Sigmoid colon (tissue), 7 donors: Measurements from ENCODE around the gene CHCHD4. TPM values are rescaled to one million over a fixed set of nuclear protein-coding genes. Genes with fewer than 3 reads are reported as not detected.

Experiments used
- DNase-seq: peaks from one replicate; pipeline ENCODE4 v3.0.0-alpha.2; 2019
- H3K27ac ChIP-seq, 4 donors: fragments of 200-600 bp; sonication (generic); one replicate each; pipeline ENCODE4 v1.5.1; 2016 to 2019; ENCODE audit warnings: mild to moderate bottlenecking in 1 of 4
- H3K27me3 ChIP-seq, 3 donors: fragments of 200-600 bp; sonication (generic); one replicate each; pipeline ENCODE4 v1.5.1; 2019; ENCODE audit warnings: mild to moderate bottlenecking in 1 of 3
- H3K36me3 ChIP-seq, 4 donors: fragments of 200-600 bp; sonication (generic); one replicate each; pipeline ENCODE4 v1.5.1; 2016 to 2019
- H3K4me1 ChIP-seq, 4 donors: fragments of 200-600 bp; sonication (generic); one replicate each; pipeline ENCODE4 v1.5.1; 2017 to 2019
- H3K4me3 ChIP-seq, 4 donors: fragments of 200-600 bp; sonication (generic); one replicate each; pipeline ENCODE4 v1.5.1; 2017 to 2019; ENCODE audit warnings: mild to moderate bottlenecking in 2 of 4, moderate library complexity in 1 of 4
- H3K9me3 ChIP-seq, 4 donors: fragments of 200-600 bp in 3 of 4; sonication (generic) in 3 of 4; one replicate each; pipeline versions ENCODE4 v1.5.1 to v1.6.1; 2013 to 2019
- CTCF ChIP-seq, 4 experiments: fragments of 450-650 bp in 3 of 4; fragments of 200-600 bp in 1 of 4; IDR thresholded peaks; one replicate each; pipeline ENCODE4 v1.5.1; 2016 to 2019; ENCODE audit warnings: antibody characterized with exemption in 4 of 4, mild to moderate bottlenecking in 3 of 4, moderate library complexity in 2 of 4
- EP300 ChIP-seq, 4 donors: sonication (generic); formaldehyde crosslinking; IDR thresholded peaks; one replicate each; pipeline ENCODE4 v1.6.1; 2017; ENCODE audit warnings: antibody characterized with exemption in 4 of 4
- POLR2A ChIP-seq, 2 donors: fragments of 450-650 bp; IDR thresholded peaks; one replicate each; pipeline ENCODE4 v1.6.1; 2016; ENCODE audit warnings: antibody characterized with exemption in 2 of 2, mild to moderate bottlenecking in 2 of 2, moderate library complexity in 2 of 2
- POLR2AphosphoS5 ChIP-seq, 4 donors: sonication (generic); formaldehyde crosslinking; IDR thresholded peaks; one replicate each; pipeline ENCODE4 v1.6.1; 2017; ENCODE audit warnings: antibody characterized with exemption in 4 of 4
- WGBS, 2 donors: extraction: QIAGEN DNeasy Blood & Tissue Kit; methylation state at CpG; one replicate each; pipeline ENCODE4 v1.1.7; 2013; 5-methylcytosine and 5-hydroxymethylcytosine counted together
- intact Hi-C: fragments of 100-400 bp; cut with DNase I; formaldehyde crosslinking; loops from one replicate; pipeline ENCODE4 v1.15.1; 2023
- polyA plus RNA-seq, 3 donors: library from polyadenylated mRNA; stranded (reverse); fragments of 200-250 nt; gene quantifications; one replicate each; pipeline ENCODE4 v1.2.3, GENCODE V29; 2013
- total RNA-seq, 4 donors: library from RNA; depleted of rRNA; stranded (reverse); fragments of >200 nt; gene quantifications; one replicate each; pipeline ENCODE4 v1.1.0, GENCODE V29; 2016
- donor health status: healthy with polysubstance abuse.
- donor health status: Bipolar disorder and iron deficiency.
- donor health status: healthy.

The CHCHD4 gene
- total and polyA plus RNA-seq, 7 donors, result 13.0 to 33.8 (median 20.9) TPM

- WGBS, 2 donors, result 90 to 95% methylated on average over 14 of the region's 14 CpGs
- no peaks in the 10 kb centered on the region for H3K9me3 ChIP-seq
- H3K36me3 ChIP-seq, result peaks cover 23 to 88% (median 39%) of the 10 kb centered on the region in 4 donors
- peaks cover 0 to 32% (median 20%) of the 10 kb centered on the region in 4 donors for H3K4me1 ChIP-seq
- DNase-seq, result no peak
- no peak overlapping the region for H3K4me3 ChIP-seq
- no peak overlapping the region for H3K27ac ChIP-seq
- intact Hi-C loops, result no loop called here
- H3K27me3 ChIP-seq, result no peaks in the 10 kb centered on the region
- TF ChIP-seq CTCF (IDR thresholded peaks at IDR 0.05), result no peak
- TF ChIP-seq POLR2AphosphoS5 (IDR thresholded peaks at IDR 0.05), result no peak
- TF ChIP-seq POLR2A (IDR thresholded peaks at IDR 0.05), result no peak
- TF ChIP-seq EP300 (IDR thresholded peaks at IDR 0.05), result no peak
These were observed 14.4 kb upstream of the CHCHD4 start for GRCh38 chr3:14138878-14139655.

DNA sequence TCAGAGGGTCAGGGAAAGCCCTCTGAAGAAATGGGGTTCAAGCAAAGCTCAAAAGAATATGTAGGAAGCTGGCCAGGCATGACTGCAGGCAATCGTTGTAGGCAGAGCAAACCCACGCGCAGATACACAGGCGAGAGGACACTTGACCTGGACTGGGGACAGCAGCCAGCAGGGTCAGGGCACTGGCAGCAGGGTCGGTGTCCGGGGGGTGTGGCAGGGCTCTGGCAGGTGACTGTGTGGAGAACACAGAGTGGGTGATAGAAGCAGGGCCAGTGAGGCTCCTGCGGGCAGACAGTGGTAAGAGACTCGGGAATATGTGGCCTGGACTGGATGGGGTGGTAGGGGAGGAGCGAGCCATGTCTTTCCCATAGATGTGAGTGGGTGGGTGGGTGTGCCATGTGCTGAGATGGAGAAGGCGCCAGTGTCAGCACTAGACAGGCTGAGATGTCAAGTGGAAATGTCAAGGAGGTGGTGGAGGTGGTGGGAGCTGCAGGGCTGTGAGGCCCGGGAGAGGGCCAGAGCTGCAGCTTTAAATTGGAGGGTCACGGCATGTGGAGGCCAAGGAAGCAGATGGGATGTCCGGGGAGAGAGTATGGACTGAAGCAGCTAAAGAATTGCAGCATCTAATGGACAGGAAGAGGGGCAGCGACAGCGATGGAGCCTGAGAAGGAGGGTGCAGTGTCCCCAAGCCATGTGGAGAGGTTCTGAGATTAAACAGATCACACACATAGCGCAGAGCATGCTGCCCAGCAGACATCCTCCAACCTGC is 13.6 kb upstream of the CHCHD4 start:
- intact Hi-C loops, result no loop called here
- Histone ChIP-seq H3K4me3 (no peak overlapping the region), H3K4me1 (peaks cover 0 to 24% (median 12%) of the 10 kb centered on the region in 4 donors), H3K9me3 (no peaks in the 10 kb centered on the region), H3K27ac (no peak overlapping the region), H3K27me3 (no peaks in the 10 kb centered on the region), H3K36me3 (peaks cover 31 to 96% (median 47%) of the 10 kb centered on the region in 4 donors)
- no peak for DNase-seq
- WGBS, 2 donors, result 95% methylated on average over 16 of the region's 16 CpGs
- TF ChIP-seq EP300 (IDR thresholded peaks at IDR 0.05), result no peak
- no peak for TF ChIP-seq POLR2AphosphoS5 (IDR thresholded peaks at IDR 0.05)
- TF ChIP-seq POLR2A (IDR thresholded peaks at IDR 0.05), result no peak
- no peak for TF ChIP-seq CTCF (IDR thresholded peaks at IDR 0.05)

GRCh38 chr3:14137445-14137844 is 12.8 kb upstream of the CHCHD4 start:
- 77 to 79% methylated on average over 3 of the region's 3 CpGs for whole genome bisulfite sequencing, 2 donors
- DNase-seq, result no peak
- Histone ChIP-seq H3K36me3 (peaks cover 39 to 100% (median 55%) of the 10 kb centered on the region in 4 donors), H3K27me3 (no peaks in the 10 kb centered on the region), H3K4me1 (peaks cover 0 to 17% (median 4%) of the 10 kb centered on the region in 4 donors), H3K27ac (peak overlapping the region in 2 of 4 donors; percentile 27 to 63), H3K9me3 (no peaks in the 10 kb centered on the region), H3K4me3 (no peak overlapping the region)
- TF ChIP-seq EP300 (IDR thresholded peaks at IDR 0.05) (no peak), POLR2A (IDR thresholded peaks at IDR 0.05) (no peak), POLR2AphosphoS5 (IDR thresholded peaks at IDR 0.05) (no peak), CTCF (IDR thresholded peaks at IDR 0.05) (no peak)
- intact Hi-C loops, result no loop called here

GRCh38 chr3:14137004-14137403 is 12.3 kb upstream of the CHCHD4 start:
- Histone ChIP-seq H3K27me3 (no peaks in the 10 kb centered on the region), H3K4me3 (no peak overlapping the region), H3K4me1 (peaks cover 0 to 17% (median 3%) of the 10 kb centered on the region in 4 donors), H3K9me3 (no peaks in the 10 kb centered on the region), H3K36me3 (peaks cover 41 to 100% (median 59%) of the 10 kb centered on the region in 4 donors), H3K27ac (peak overlapping the region in 2 of 4 donors; percentile 27 to 63)
- no peak for DNase-seq
- TF ChIP-seq CTCF (IDR thresholded peaks at IDR 0.05) (no peak), POLR2A (IDR thresholded peaks at IDR 0.05) (no peak), POLR2AphosphoS5 (IDR thresholded peaks at IDR 0.05) (no peak), EP300 (IDR thresholded peaks at IDR 0.05) (no peak)
- 76 to 87% methylated on average over 3 of the region's 3 CpGs for WGBS, 2 donors
- intact Hi-C loops, result no loop called here
